WERI-Rb-1 (cell line): ENCODE data around the gene LDHAL6A.

Source experiments
- DNase-seq: peaks from one replicate; pipeline ENCODE4 v3.0.0-alpha.2; 2020
- H3K27ac ChIP-seq: fragments of 250-450 bp; sonication (Bioruptor Pico); 2 replicates; pipeline ENCODE4 v1.5.1; 2020; ENCODE audit warnings: mild to moderate bottlenecking, moderate library complexity
- H3K27me3 ChIP-seq: fragments of 250-450 bp; sonication (Bioruptor Pico); 2 replicates; pipeline ENCODE4 v1.5.1; 2021; ENCODE audit warnings: mild to moderate bottlenecking, low read depth, moderate library complexity; ENCODE audit not compliant: insufficient read depth, severe bottlenecking
- H3K36me3 ChIP-seq: fragments of 250-450 bp; sonication (Bioruptor Pico); 2 replicates; pipeline ENCODE4 v1.5.1; 2020; ENCODE audit warnings: mild to moderate bottlenecking, moderate library complexity
- H3K4me3 ChIP-seq: 2 replicates; pipeline ENCODE4 v1.5.1; 2011; ENCODE audit warnings: low read depth, mild to moderate bottlenecking, control low read depth, low read length
- H3K9me3 ChIP-seq: fragments of 250-450 bp; sonication (Bioruptor Pico); 2 replicates; pipeline ENCODE4 v1.5.1; 2021; ENCODE audit warnings: mild to moderate bottlenecking, moderate library complexity; ENCODE audit not compliant: severe bottlenecking
- CTCF ChIP-seq: IDR thresholded peaks from 2 replicates; pipeline ENCODE4 v1.5.1; 2011; ENCODE audit warnings: low read depth, mild to moderate bottlenecking, control low read depth, inconsistent platforms, low read length

The LDHAL6A gene

GRCh38 chr11:18498039-18498438 is 42.4 kb downstream of the LDHAL6A start:
- Histone ChIP-seq H3K4me3 (no peak overlapping the region), H3K27me3 (no peaks in the 10 kb centered on the region), H3K36me3 (peaks cover 48% of the 10 kb centered on the region), H3K27ac (no peak overlapping the region), H3K9me3 (no peaks in the 10 kb centered on the region)
- TF ChIP-seq CTCF = no peak
- no peak for DNase-seq

- Histone ChIP-seq H3K4me3 (no peak overlapping the region), H3K36me3 (peaks cover 56% of the 10 kb centered on the region), H3K9me3 (no peaks in the 10 kb centered on the region), H3K27me3 (no peaks in the 10 kb centered on the region), H3K27ac (no peak overlapping the region)
- no peak for DNase-seq
- no peak for TF ChIP-seq CTCF
Measured at GRCh38 chr11:18501629-18502028, 46.0 kb downstream of the LDHAL6A start.

- DNase-seq = no peak
- Histone ChIP-seq H3K36me3 (peaks cover 60% of the 10 kb centered on the region), H3K9me3 (no peaks in the 10 kb centered on the region), H3K4me3 (no peak overlapping the region), H3K27me3 (no peaks in the 10 kb centered on the region), H3K27ac (no peak overlapping the region)
- no peak for TF ChIP-seq CTCF
Measured at GRCh38 chr11:18502352-18502751, 46.7 kb downstream of the LDHAL6A start.

- H3K27me3 ChIP-seq = no peaks in the 10 kb centered on the region
- no peak overlapping the region for H3K4me3 ChIP-seq
- no peaks in the 10 kb centered on the region for H3K9me3 ChIP-seq
- peaks cover 16% of the 10 kb centered on the region for H3K36me3 ChIP-seq
- no peak overlapping the region for H3K27ac ChIP-seq
- no peak for DNase-seq
- no peak for TF ChIP-seq CTCF
Measured at GRCh38 chr11:18521122-18521521, 65.5 kb downstream of the LDHAL6A start.

- H3K4me3 ChIP-seq = no peak overlapping the region
- no peak for DNase-seq
- no peak overlapping the region for H3K27ac ChIP-seq
- TF ChIP-seq CTCF = no peak
- peaks cover 22% of the 10 kb centered on the region for H3K36me3 ChIP-seq
- H3K9me3 ChIP-seq = no peaks in the 10 kb centered on the region
- no peaks in the 10 kb centered on the region for H3K27me3 ChIP-seq
Measured at GRCh38 chr11:18522388-18522787, 66.7 kb downstream of the LDHAL6A start.

- no peak for DNase-seq
- TF ChIP-seq CTCF = no peak
Measured at GRCh38 chr11:18523084-18523483, 67.4 kb downstream of the LDHAL6A start.

More at GRCh38 chr11:18523084-18523483, 67.4 kb downstream of the LDHAL6A start:
- H3K27ac ChIP-seq = no peak overlapping the region
- H3K4me3 ChIP-seq = no peak overlapping the region
- no peaks in the 10 kb centered on the region for H3K9me3 ChIP-seq
- H3K36me3 ChIP-seq = peaks cover 22% of the 10 kb centered on the region
- no peaks in the 10 kb centered on the region for H3K27me3 ChIP-seq
